HL-60 (cell line): Measurements from ENCODE around the gene OR4D10.

Source experiments
- DNase-seq, 2 experiments: peaks; one replicate each; pipeline ENCODE4 v3.0.0-alpha.2; 2010 to 2020; ENCODE audit warnings: low read depth in 1 of 2, low spot score in 1 of 2
- H3K27ac ChIP-seq: fragments of 250-450 bp; sonication (Bioruptor Pico); replicated peaks from 2 replicates; pipeline ENCODE4 v1.5.1; 2020; ENCODE audit warnings: mild to moderate bottlenecking, moderate library complexity
- H3K27me3 ChIP-seq: fragments of 250-450 bp; sonication (Bioruptor Pico); 2 replicates; pipeline ENCODE4 v1.5.1; 2021; ENCODE audit warnings: mild to moderate bottlenecking, moderate library complexity; ENCODE audit not compliant: insufficient read depth, poor library complexity, severe bottlenecking
- H3K4me3 ChIP-seq: replicated peaks from 2 replicates; pipeline ENCODE4 v1.5.1; 2011; ENCODE audit warnings: mild to moderate bottlenecking, control low read depth, low read length; ENCODE audit not compliant: insufficient read depth
- GABPA ChIP-seq: IDR thresholded peaks from 2 replicates; pipeline ENCODE4 v1.6.1; 2012; ENCODE audit warnings: low read depth
- POLR2AphosphoS5 ChIP-seq: IDR thresholded peaks from 2 replicates; pipeline ENCODE4 v1.6.1; 2012; ENCODE audit warnings: low read depth
- SPI1 ChIP-seq: IDR thresholded peaks from 2 replicates; pipeline ENCODE4 v1.6.1; 2012; ENCODE audit warnings: low read depth, mild to moderate bottlenecking, borderline replicate concordance
- TF ChIP-seq, protein P1 (sequence below): IDR thresholded peaks from one replicate; pipeline ENCODE4 v1.5.1; 2011; ENCODE audit warnings: low read length, control low read depth, inconsistent platforms; ENCODE audit not compliant: insufficient read depth
- TF ChIP-seq, protein P2 (sequence below): IDR thresholded peaks from 2 replicates; pipeline ENCODE4 v1.6.1; 2012; ENCODE audit warnings: low read depth; ENCODE audit not compliant: insufficient replicate concordance

OR4D10 gene

DNA sequence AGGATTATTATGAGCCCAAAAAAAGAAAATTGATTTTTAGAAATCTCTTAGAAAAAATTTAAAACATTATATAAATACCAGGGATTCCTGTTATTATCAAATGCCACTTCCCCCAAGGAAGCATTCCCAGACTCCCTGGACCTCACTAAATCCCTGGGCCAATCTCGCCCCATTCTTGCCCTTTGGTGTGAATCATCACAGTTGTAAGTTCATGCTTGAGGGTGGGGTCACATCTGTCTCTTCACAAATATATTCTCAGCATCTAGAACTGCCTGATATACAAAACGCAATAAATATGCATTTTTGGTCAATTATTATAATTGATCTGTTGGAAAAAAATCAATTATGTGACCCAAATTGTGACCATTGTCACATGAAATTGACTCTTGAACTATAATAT is 24.6 kb upstream of the OR4D10 start:
- TF ChIP-seq, protein P1, sequence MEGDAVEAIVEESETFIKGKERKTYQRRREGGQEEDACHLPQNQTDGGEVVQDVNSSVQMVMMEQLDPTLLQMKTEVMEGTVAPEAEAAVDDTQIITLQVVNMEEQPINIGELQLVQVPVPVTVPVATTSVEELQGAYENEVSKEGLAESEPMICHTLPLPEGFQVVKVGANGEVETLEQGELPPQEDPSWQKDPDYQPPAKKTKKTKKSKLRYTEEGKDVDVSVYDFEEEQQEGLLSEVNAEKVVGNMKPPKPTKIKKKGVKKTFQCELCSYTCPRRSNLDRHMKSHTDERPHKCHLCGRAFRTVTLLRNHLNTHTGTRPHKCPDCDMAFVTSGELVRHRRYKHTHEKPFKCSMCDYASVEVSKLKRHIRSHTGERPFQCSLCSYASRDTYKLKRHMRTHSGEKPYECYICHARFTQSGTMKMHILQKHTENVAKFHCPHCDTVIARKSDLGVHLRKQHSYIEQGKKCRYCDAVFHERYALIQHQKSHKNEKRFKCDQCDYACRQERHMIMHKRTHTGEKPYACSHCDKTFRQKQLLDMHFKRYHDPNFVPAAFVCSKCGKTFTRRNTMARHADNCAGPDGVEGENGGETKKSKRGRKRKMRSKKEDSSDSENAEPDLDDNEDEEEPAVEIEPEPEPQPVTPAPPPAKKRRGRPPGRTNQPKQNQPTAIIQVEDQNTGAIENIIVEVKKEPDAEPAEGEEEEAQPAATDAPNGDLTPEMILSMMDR = no peak
- no peak for TF ChIP-seq POLR2AphosphoS5
- no peak for TF ChIP-seq SPI1
- TF ChIP-seq GABPA = no peak
- TF ChIP-seq, protein P2, sequence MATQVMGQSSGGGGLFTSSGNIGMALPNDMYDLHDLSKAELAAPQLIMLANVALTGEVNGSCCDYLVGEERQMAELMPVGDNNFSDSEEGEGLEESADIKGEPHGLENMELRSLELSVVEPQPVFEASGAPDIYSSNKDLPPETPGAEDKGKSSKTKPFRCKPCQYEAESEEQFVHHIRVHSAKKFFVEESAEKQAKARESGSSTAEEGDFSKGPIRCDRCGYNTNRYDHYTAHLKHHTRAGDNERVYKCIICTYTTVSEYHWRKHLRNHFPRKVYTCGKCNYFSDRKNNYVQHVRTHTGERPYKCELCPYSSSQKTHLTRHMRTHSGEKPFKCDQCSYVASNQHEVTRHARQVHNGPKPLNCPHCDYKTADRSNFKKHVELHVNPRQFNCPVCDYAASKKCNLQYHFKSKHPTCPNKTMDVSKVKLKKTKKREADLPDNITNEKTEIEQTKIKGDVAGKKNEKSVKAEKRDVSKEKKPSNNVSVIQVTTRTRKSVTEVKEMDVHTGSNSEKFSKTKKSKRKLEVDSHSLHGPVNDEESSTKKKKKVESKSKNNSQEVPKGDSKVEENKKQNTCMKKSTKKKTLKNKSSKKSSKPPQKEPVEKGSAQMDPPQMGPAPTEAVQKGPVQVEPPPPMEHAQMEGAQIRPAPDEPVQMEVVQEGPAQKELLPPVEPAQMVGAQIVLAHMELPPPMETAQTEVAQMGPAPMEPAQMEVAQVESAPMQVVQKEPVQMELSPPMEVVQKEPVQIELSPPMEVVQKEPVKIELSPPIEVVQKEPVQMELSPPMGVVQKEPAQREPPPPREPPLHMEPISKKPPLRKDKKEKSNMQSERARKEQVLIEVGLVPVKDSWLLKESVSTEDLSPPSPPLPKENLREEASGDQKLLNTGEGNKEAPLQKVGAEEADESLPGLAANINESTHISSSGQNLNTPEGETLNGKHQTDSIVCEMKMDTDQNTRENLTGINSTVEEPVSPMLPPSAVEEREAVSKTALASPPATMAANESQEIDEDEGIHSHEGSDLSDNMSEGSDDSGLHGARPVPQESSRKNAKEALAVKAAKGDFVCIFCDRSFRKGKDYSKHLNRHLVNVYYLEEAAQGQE = no peak
- no peaks in the 10 kb centered on the region for H3K27me3 ChIP-seq
- DNase-seq = no peak

DNA sequence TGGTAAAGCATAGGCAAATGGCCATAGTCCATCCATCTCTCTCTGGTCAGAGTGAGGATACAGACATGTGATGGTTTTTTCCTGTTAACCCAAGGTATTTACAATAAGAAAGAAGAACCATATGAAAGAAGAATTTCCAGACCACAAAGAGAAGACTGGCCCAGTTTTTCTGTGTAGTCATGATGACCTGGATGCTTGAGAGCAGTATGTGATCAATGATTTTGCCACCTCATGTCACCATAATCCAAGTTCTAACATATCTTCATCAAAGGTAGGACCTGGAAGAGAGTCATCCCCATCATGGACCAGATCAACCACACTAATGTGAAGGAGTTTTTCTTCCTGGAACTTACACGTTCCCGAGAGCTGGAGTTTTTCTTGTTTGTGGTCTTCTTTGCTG is 16.5 kb upstream of the OR4D10 start, which contains the start of gene OR4D6:
Gene OR4D6, plus strand, starts transcription at position 301 of the 400 bp plus-strand sequence. Its CDS starts 0 bp downstream, at position 301.
- TF ChIP-seq, protein P1 = no peak
- TF ChIP-seq GABPA (no peak), SPI1 (no peak), POLR2AphosphoS5 (no peak)
- TF ChIP-seq, protein P2 = no peak
- H3K27ac ChIP-seq = no peak within 1 kb of the TSS
- no peak within 1 kb of the TSS for H3K4me3 ChIP-seq
- H3K27me3 ChIP-seq = peaks cover 2% of the 10 kb centered on the region
- no peak for DNase-seq

More for the DNA sequence above, 24.6 kb upstream of the OR4D10 start:
- no peak overlapping the region for H3K4me3 ChIP-seq
- no peak overlapping the region for H3K27ac ChIP-seq

DNA sequence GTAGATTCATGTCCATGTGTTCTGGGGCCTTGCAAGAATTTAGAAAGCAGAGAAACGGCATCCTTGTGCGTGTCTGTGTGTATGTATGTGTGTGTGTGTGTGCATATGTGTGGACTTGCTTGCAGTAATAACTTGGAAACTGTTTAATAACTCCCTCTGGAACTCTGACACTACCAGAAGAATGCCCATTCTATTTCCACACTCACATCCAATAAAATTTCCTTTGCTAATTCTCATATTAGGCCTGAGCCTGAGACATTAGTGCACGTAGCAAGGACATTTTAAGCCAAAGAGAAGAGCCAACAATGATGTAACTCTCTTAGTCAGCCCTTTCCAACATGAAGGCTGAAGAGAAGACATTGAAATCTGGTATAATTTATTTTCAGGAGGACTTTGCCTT is 13.2 kb upstream of the OR4D10 start:
- H3K27me3 ChIP-seq = no peaks in the 10 kb centered on the region
- TF ChIP-seq GABPA = no peak
- TF ChIP-seq POLR2AphosphoS5 = no peak
- TF ChIP-seq, protein P1 = no peak
- TF ChIP-seq SPI1 = no peak
- TF ChIP-seq, protein P2 = no peak
- H3K27ac ChIP-seq = no peak overlapping the region
- H3K4me3 ChIP-seq = no peak overlapping the region
- no peak for DNase-seq
